ENCODE measurements around the gene FYCO1. TPM values are rescaled to one million over a fixed set of nuclear protein-coding genes. Genes with fewer than 3 reads are reported as not detected.

Gene FYCO1
- total and polyA plus RNA-seq, 2 of the 13 experiments (the other 11 are each of a cell fraction or from before 2014, with no cell fraction given): 2.7 to 4.2 TPM

- TF ChIP-seq, protein P1, sequence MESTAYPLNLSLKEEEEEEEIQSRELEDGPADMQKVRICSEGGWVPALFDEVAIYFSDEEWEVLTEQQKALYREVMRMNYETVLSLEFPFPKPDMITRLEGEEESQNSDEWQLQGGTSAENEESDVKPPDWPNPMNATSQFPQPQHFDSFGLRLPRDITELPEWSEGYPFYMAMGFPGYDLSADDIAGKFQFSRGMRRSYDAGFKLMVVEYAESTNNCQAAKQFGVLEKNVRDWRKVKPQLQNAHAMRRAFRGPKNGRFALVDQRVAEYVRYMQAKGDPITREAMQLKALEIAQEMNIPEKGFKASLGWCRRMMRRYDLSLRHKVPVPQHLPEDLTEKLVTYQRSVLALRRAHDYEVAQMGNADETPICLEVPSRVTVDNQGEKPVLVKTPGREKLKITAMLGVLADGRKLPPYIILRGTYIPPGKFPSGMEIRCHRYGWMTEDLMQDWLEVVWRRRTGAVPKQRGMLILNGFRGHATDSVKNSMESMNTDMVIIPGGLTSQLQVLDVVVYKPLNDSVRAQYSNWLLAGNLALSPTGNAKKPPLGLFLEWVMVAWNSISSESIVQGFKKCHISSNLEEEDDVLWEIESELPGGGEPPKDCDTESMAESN (CRISPR knock-in tag; conservative IDR thresholded peaks at IDR 0.05): peak; percentile 49; the same call in 1 of the 2 replicates
- peak; percentile 86 for TF ChIP-seq ZNF574 (CRISPR knock-in tag; IDR thresholded peaks at IDR 0.05)
- no peak for TF ChIP-seq SALL2 (CRISPR knock-in tag; IDR thresholded peaks at IDR 0.05)
- TF ChIP-seq ZNF749 (CRISPR knock-in tag; IDR thresholded peaks at IDR 0.05; ENCODE audit: borderline replicate concordance): no peak; the same call in 1 of the 2 replicates
- TF ChIP-seq HMGXB3 (CRISPR knock-in tag; IDR thresholded peaks at IDR 0.05; ENCODE audit: borderline replicate concordance): no peak
- no peak for TF ChIP-seq TCF7L2 (IDR thresholded peaks at IDR 0.05; ENCODE audit: low read depth, low read length)
- TF ChIP-seq ZSCAN29 (CRISPR knock-in tag; conservative IDR thresholded peaks at IDR 0.05): peak; percentile 45; the same call in 1 of the 2 replicates
- TF ChIP-seq HIVEP1 (CRISPR knock-in tag; IDR thresholded peaks at IDR 0.05): peak; percentile 61; the same call in 1 of the 2 replicates
- no peak for TF ChIP-seq NCOA5 (CRISPR knock-in tag; IDR thresholded peaks at IDR 0.05)
- TF ChIP-seq ZSCAN30 (CRISPR knock-in tag; IDR thresholded peaks at IDR 0.05): no peak
- TF ChIP-seq ATAD3A (CRISPR knock-in tag; IDR thresholded peaks at IDR 0.05): no peak
- TF ChIP-seq ZNF891 (CRISPR knock-in tag; IDR thresholded peaks at IDR 0.05): peak; percentile 81
- no peak for TF ChIP-seq ZSCAN22 (CRISPR knock-in tag; IDR thresholded peaks at IDR 0.05)
- no peak for TF ChIP-seq STAT6 (CRISPR knock-in tag; IDR thresholded peaks at IDR 0.05; ENCODE audit: borderline replicate concordance)
- TF ChIP-seq TMF1 (CRISPR knock-in tag; IDR thresholded peaks at IDR 0.05; ENCODE audit: low read depth): no peak
- no peak for TF ChIP-seq SOX6 (IDR thresholded peaks at IDR 0.05)
- peak; percentile 70 for TF ChIP-seq SOX6 (CRISPR knock-in tag; IDR thresholded peaks at IDR 0.05)
Measured at GRCh38 chr3:45995236-45996192, at the start of gene FYCO1 (continued).

Measured in HepG2 (cell line).